Stimulated activated CD4-positive, alpha-beta T cell treated with anti-CD3 and anti-CD28 coated beads, Interleukin-2, amount 100 ng/mL, for 24 hours (primary cell): ENCODE data around the gene BLVRB.
A peak's percentile ranks its signal among the peaks of the same experiment; 100 is the strongest.
"Not testable (repeated sequence)": the region's sequence is repeated elsewhere in the genome, so short reads cannot be mapped to it uniquely, and the experiment has no call there.

Source experiments
- DNase-seq, 2 donors: peaks; one replicate each; pipeline ENCODE4 v3.0.0-alpha.2; 2020

Gene BLVRB

DNA sequence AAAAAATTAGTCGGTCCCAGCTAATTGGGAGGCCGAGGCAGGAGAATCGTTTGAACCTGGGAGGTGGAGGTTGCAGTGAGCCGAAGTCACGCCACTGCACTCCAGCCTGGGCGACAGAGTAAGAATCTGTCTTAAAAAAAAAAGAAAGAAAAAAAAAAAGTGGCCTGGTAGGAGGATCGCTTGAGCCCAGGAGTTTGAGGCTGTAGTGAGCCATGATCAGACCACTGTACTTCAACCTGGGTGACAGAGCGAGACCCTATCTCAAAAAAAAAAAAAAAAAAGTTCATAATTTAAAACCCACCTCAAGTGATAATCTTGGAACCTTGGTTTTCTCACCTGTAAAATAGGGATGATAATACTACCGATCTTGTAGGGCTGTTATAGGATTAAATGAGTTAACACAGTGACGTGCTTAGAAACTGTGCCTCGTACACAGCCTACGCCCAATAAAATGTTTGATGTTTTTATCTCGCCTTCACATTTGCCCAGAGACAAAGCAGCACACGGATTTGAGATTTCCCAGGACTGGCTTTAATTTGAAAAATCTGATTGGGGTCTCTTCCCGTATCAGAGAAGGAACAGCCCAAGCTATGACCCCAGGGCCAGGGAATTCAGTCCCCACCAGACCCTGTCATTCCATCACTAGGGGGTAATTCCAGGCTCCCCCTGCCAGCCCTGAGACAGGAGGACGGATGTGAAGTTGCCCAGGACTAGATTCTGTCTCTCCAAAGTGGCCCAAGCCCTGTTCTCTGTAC lies 43.4 kb downstream of the BLVRB start:
- DNase-seq, result no peak

DNA sequence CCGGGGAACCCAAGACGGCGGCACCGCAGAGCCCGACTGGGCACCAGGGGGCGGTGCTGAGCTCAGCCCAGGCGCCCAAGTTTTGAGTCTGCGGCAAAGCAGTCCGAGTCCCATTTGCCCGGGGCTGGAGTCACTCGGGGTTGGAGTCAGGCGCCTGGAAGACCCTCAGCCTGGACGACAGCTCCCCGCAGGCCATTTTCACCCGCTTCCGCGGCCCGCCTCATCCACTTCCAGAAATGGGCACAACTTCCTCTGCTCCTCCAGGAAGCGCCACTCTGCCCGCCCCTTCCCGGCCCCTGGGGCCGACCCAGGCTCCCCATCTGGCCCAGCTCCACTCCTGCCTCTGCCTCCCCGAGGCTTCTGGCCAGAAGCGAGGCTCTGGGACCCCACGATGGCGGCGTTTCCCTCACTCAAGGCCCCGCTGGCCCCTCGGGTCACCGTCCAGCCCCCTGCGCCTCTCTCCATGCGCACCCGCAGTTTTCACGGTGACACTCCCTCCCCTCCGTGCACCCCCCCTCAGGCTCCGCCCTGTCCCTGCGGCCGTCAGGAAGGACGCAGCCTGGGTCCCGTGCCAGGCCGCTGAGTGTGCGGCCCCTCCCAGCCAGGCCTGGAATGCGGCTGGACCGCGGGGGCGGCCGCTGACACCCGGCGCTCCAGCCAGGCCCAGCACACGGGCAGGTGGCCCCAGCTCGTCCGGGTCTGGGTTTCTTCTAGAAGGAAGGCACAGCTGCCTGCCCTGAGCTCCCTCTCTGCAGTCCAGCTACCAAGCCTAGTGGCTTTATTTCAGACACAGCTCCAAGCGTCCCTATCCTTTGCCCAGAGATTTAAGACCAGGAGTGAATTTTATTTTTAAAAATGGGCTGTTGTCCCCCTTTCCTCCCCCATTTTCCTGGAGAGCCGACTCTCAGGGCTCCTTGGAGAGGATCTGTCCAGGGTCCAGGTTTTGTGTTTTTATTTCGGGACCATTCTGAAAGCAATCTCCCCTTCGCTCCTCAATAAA lies 44.5 kb downstream of the BLVRB start:
- DNase-seq, result peak; percentile 77 to 81

DNA sequence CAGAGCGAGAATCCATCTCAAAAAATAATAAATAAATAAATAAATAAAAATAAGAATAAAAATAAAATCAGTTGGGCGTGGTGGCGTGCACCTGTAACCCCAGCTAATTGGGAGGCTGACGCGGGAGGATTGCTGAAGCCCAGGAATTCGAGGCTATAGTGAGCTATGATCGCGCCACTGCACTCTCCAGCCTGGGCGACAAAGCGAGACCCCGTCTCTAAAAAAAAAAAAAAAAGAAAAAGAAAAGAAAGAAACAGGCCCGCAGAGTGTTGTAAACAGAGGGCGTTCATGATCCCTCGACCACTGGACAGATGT lies 45.1 kb downstream of the BLVRB start:
- DNase-seq, result no peak

DNA sequence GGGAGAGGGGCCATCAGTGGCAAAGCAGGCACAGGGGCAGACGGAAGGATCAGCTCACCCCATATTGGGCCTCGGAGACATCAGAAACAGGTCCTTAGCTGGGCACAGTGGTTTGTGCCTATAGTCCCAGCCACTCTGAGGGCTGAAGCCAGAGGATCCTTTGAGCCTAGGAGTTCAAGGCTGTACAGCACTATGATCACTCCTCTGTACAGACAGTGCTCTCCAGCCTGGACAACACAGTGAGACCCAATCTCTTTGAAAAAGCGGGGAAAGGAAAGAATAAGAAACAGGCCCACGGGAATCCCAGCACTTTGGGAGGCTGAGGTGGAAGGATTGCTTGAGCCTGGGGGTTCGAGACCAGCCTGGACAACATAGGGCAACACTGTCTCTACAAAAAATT lies 45.8 kb downstream of the BLVRB start:
- no peak for DNase-seq

DNA sequence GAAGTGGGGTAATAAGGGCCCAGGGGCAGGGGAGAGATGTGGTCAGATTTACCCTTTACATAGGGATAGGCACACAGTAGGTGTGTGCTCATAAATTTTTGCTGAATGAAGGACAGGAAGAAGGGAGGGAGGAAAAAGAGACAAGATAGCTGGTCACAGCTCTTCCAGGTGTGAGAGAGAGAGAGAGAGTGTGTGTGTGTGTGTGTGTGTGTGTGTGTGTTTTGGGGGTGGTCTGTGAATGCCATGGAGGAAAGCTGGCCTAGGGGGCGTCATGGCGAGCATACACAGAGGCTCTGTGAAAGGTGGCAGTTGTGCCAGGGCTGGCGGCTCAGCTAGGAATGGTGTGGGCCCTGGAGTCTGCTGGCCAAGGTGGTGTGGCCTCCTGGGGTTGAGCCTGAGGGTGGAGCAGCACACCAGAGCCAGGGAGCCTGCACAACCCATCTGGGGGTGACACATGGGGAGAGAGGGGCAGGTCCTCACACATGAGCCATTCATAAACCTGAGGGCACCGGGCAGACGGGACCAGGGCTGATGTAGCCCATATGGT lies 46.4 kb downstream of the BLVRB start:
- no peak for DNase-seq

DNA sequence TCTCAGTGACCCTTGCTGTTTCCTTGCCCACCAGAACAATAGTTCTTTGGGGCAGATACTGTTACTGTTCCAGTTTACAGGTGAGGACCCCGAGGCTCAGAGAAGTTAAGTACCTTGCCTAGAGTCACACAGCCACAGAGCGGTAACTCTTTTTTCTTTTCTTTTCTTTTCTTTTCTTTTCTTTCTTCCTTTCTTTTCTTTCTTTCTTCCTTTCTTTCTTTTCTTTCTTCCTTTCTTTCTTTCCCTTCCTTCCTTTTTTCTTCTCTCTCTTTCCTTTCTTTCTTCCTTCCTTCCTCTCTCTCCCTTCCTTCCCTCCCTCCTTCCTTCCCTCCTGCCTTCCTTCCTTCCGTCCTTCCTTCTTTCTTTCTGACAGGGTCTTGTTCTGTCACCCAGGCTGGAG lies 47.5 kb downstream of the BLVRB start:
- DNase-seq, result no peak

DNA sequence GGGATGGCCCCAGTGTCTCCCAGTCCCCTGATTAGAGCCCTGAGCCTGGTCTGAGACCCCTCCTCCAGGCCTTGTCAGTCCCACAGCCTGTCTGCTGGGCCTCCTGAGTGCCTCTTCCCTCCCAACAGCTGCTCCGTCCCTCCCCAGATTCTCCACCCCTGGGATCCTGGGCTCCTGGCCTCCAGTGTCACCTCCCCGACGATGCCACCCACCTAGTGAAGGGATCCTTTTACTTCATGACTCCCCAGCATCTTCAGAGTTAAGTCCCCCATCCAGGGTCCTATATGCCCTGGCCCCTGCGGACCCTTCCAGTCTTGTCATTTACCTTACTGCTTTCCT lies 47.9 kb downstream of the BLVRB start:
- DNase-seq, result no peak

DNA sequence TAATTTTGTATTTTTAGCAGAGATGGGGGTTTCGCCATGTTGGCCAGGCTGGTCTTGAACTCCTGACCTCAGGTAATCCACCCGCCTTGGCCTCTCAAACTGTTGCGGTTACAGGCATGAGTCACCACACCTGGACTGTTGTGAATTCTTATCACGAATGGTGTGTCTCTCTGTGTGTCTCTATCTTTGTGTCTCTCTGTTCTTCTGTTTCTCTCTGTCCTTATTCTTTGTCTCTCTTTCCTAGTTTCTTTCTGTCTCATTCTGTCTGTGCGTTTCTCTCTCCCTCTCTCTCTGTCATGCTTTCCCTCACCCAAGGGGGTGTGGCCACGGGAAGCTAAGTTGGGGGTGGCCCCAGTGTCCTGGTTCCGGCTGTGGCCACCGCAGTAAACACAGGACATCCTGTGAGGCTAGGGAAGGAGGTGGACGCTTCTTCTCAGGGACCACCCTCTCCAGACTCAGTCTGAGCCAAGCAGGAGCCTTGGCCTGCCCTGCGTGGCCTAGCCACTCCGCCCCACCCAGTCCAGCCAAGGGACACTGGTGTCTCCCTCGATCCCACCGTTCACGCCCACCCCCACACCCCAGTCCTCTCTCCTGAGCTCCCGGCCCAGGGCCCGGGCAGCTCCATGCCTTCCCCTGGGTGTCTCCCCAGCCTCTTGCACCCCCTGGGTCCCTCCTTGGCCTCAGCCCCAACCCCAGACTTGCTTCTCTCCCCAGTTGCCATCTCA lies 48.5 kb downstream of the BLVRB start:
- DNase-seq, result no peak

DNA sequence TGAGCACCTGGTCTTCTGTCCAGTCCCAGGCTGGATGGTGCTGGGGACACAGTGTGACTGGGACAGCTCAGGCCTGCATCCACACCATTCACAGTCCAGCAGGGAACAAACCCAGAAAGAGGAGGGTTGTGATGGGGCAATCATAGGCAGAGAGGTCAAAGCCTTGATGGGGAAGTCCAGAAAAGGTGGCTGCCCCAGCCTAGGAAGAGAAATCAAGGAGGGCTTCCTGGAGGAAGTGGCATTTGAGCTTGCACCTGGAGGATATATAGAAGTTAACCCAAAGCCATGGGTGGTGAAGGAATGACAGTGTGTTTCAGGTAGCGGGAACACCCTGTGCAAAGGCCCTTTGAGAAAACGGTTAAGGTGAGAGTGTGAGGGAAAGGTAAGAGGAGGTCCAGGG lies 49.8 kb downstream of the BLVRB start:
- DNase-seq, result no peak

DNA sequence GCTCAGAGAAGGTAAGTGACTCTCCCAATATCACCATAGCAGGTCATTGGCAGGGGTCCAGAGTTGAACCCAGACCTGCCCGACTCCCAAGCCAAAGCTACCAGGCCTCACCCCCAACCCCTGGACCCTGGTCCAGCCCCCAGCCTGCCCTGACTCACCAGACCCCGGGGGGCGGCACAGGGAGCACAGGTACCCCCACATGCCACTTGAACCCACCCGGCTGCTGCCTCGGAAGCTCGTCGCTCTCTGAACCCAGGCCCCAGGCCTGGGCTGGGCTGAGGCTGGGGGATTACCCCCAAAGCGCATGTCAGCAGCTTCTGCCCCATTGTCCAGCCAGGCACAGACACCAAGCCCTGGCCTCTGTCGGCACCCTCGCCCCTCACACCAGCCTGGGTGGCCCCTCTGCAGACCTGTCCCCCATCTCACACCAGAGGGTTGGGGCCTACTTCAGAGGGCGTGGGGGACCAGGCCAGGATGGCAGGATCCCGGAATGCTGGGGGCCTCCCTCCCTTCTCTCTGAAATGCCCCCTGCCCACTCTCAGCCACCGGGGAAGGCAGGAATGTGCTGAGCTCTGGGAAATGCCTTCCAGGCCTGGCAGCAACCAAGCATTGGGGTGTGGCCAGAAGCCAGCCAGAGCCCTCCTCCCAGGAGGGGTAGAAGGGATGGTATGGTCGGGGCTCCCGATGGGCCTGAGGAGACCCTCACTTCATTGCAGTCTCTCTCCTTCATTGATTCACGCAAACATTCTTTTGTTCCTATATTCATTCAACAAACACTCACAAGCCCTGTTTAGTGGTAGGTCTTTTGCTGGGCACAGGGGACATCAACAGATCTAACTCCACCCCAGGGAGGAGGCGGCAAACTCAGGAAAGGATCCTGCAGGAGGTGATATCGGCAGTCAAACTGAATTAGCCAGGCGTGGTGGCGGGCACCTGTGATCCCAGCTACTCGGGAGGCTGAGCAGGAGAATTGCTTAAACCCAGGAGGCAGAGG lies 50.7 kb downstream of the BLVRB start:
- DNase-seq, result no peak

DNA sequence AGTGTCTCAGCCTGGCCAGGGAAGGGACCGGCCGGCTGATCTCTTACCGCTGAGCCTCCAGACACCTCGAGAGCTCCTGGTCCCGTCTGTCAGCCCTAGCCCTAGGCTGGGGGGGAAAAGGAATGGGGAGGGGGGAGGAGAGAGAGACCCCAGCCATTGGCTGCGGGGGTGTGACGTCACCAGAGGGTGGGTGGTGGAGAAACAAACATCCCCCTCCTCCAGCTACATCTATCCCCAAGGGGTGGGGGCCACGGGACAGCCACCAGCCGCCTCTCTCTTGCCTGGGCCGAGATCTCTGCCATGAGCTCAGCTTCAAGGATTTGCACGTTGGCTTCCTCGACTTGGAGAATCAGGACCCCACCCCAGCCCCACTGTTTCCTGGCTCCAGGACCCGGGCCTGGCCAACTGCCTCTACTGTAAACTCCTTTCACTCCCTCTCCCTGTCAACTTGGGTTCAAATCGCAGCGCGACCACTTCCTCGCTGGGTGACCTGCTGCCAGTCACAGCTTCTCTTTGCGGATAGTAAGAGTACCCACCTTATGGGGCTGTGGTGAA lies 52.2 kb downstream of the BLVRB start, which contains the start of gene PRX:
Gene PRX (minus strand): TSS at position 88 of the 555 bp plus-strand sequence. CDS start 5,446 bp downstream, outside the sequence.
- DNase-seq, result no peak

DNA sequence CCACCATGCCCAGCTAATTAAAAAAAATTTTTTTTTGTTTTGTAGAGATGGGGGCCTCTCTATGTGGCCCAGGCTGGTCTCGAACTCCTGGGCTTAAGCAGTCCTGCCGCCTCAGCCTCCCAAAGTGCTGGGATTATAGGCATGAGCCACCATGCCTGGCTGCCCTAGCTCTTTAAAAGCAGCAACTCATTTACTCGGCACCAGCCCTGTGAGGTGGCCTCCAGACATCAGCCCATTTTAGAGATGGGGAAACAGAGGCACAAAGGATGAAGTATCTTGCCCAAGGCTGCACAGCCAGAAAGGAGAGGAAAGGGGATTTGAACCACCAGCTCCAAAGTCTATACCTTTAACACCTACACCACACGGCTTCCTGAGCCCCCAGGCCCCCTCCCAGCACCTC lies 52.7 kb downstream of the BLVRB start:
- no peak for DNase-seq

DNA sequence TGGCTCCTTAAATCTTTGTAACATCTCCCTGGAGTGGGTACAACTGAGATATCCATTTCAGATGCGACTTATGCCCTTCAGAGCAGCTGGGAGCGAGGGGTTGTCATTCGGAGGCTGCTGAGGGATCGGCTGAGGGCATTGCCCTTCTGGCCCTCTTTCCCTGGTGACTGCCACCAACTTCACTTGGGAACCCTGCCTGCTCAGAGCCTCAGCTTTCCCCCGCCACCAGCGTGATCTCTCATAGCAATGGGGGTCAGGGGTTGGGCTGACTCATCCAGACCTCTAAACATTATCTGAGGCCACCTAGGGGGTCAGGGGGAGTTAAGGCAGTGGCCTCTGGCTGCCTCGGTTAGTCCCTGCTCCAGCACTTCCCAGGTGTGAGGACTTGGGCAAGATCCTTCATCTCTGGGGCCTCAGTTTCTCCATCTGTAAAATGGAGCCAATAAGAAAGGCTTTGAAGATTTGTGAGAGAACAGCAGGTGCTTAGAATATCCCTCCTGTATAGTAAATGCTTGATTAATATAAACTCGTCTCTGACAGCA lies 53.5 kb downstream of the BLVRB start:
- no peak for DNase-seq

DNA sequence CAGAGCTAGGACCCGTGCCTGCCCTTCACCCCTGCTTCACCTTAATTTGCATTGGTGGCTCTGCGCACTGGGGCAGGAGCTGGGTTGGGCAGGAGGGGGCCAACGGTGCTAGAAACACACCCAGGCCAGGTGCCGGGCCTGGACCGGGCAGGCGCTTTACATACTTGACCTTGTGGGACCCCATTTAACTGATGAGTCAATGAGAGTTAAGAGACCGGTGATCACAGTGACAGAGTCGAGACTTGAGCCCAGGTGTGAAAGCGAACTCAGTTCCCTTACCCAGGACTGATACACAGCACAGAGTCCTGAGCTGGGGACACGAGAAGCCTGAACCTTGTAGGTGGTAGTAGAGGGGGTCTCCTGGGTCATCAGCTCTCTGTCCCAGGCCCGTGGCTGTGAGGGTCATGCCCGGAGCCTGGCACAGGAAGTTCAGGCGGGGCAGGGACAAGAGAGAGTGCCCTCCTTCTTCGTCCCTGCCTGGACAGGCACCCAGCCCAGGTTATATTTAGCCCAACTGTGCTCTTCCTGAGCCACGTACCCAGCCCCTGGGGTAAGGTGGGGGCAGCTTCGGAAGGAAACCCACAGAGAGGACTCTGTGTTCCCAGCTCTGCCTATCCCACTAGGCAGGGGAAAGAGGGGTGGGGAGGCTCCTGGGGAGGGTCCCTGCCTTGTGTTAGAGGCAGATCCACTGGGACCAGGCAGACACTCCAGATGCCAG lies 54.3 kb downstream of the BLVRB start:
- no peak for DNase-seq

DNA sequence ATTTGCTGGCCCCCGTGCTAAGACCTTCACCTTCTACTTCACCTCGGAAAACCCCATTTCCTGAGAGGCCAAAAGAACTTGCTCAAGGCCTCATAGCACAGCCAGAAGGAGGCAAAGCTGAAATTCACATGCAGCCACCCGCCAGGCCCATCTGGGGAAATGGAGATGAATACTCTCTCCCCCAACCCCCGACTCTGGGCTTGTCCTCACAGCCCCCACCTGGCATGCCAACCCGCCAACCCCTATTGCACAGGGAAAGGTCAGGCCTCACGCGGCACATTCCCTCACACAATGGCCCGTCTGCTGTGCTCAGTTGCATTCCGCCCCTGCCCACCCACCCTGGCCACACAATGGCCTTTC lies 55.5 kb downstream of the BLVRB start:
- no peak for DNase-seq

DNA sequence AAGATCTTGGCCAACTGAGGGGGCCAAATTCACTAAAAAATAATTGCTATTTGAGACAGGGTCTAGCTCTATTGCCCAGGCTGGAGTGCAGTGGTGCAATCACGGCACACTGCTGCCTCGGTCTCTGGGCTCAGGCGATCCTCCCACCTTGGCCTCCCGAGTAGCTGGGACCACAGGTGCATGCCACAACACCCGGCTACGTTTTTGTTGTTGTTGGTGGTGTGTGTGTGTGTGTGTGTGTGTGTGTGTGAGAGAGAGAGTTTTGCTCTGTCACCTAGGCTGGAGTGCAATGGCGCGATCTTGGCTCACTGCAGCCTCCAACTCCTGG lies 57.0 kb downstream of the BLVRB start:
- not testable (repeated sequence) for DNase-seq

DNA sequence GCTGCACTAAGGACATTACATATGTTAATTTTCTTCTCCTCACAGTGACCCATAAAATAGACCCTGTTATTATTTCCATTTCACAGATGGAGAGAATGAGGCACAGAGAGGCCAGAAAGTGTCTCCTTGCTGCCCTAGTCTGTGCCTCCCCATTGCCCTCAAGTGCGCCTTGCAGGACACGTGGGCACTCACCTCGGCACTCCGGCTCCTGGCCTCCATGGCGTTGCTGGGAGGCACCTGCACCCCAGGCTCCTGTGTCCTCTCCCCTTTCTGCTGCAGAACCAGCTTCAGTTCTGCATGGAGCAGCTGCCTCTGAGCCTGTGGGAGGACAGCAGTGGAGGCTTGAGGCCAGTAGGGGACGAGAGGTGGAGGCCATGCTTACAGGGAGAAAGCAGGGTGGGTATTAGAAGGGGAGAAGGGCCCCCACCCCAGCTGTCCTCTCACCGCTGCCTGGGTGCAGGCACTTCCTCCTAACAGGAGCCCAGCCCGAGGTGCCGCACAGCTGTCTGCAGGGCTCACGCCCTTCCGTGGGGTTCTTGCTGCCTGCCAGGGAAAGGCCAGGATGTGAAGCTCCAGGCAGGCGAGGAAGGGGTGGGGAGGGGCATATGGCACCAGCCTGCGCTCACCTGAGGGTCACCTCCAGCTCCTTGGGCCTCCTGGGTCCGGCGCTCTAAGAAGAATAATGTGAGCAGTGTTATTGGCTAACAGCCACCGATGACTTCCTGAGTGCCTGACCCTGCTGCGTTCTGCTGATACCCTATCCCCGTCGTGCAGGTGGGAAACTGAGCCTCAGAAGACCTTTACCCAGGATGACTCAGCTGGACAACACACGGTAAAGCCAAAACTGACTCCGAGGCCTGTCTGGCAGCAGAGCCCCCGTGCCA lies 57.6 kb downstream of the BLVRB start:
- DNase-seq, result no peak

DNA sequence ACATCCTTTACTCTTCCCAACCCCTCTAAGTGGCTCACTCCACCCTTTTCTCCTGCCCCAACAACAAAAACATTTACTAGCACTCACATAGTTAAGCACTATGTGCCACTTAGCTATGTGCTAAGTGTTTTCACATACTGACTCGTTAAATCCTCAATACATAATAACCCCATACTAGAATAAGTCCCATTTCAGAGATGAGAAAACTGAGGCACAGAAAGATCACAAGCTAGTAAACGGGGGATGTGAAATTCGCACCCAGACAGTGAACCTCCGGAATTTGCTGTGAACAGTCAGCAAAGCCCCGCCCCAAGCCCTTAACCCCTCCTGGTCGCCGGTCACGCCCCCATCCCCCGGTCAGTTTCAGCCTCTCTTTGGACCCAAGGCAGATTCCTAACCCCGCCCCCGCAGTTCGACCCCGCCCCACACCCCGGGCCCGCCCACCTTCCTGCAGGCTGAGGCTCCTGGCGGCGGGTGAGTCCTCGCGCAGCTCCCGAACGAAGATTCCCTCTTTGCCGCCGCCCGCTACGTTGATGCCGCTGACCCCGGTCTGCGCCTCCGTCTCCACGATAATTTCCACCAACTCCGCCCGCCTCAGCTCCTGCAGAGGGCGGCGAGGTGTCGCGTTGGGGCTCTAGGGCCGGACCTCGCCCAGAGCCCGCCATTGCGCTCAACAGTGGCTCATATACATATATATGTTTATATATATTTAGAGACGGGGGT lies 62.1 kb downstream of the BLVRB start:
- DNase-seq, result peak; percentile 76 to 88

DNA sequence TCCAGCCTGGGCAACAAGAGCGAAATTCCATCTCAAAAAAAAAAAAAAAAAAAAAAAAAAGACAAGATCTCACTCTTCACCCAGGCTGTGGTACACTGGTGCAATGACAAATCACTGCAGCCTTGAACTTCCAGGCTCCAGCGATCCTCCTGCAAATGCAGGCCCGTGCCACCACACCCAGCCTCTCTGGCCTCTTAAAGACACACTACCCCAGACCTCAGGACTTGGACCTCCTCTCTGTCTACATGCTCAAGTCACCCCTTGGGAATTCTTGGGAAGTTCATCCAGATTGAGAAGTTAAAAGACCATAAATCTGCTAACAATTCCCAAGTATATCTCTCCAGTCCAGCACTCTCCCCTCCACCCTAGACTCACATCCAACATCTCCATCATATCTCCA lies 65.0 kb downstream of the BLVRB start:
- no peak for DNase-seq
